Measurements from ENCODE around the gene CTXND1.

Gene CTXND1

GRCh38 chr15:80183306-80183705 lies 68.7 kb downstream of the CTXND1 start:
- no peak for DNase-seq (ENCODE audit: low read depth, low spot score)

- no peak for DNase-seq (ENCODE audit: low read depth, low spot score)
Measured at GRCh38 chr15:80182611-80183261, 69.3 kb downstream of the CTXND1 start.

- no peak for DNase-seq (ENCODE audit: low read depth, low spot score)
Measured at GRCh38 chr15:80180986-80181385, 71.0 kb downstream of the CTXND1 start.

GRCh38 chr15:80180468-80180867 lies 71.5 kb downstream of the CTXND1 start:
- DNase-seq (ENCODE audit: low read depth, low spot score), result no peak

- no peak for DNase-seq (ENCODE audit: low read depth, low spot score)
Measured at GRCh38 chr15:80179935-80180334, 72.1 kb downstream of the CTXND1 start.

- no peak for DNase-seq (ENCODE audit: low read depth, low spot score)
Measured at GRCh38 chr15:80179025-80179759, 72.8 kb downstream of the CTXND1 start.

- no peak for DNase-seq (ENCODE audit: low read depth, low spot score)
Measured at GRCh38 chr15:80177156-80177555, 74.9 kb downstream of the CTXND1 start.

GRCh38 chr15:80176443-80176842 lies 75.6 kb downstream of the CTXND1 start:
- DNase-seq (ENCODE audit: low read depth, low spot score), result no peak

- DNase-seq (ENCODE audit: low read depth, low spot score), result no peak
Measured at GRCh38 chr15:80175436-80175835, 76.6 kb downstream of the CTXND1 start.

- DNase-seq (ENCODE audit: low read depth, low spot score), result no peak
Measured at GRCh38 chr15:80174017-80174746, 77.8 kb downstream of the CTXND1 start.

- DNase-seq (ENCODE audit: low read depth, low spot score), result peak; percentile 45
Measured at GRCh38 chr15:80173022-80173759, 78.8 kb downstream of the CTXND1 start.

GRCh38 chr15:80172401-80172800 lies 79.6 kb downstream of the CTXND1 start:
- no peak for DNase-seq (ENCODE audit: low read depth, low spot score)

- no peak for DNase-seq (ENCODE audit: low read depth, low spot score)
Measured at GRCh38 chr15:80171787-80172186, 80.2 kb downstream of the CTXND1 start.

GRCh38 chr15:80170596-80170995 lies 81.4 kb downstream of the CTXND1 start:
- DNase-seq (ENCODE audit: low read depth, low spot score), result no peak

- DNase-seq (ENCODE audit: low read depth, low spot score), result no peak
Measured at GRCh38 chr15:80169768-80170357, 82.2 kb downstream of the CTXND1 start.

- no peak for DNase-seq (ENCODE audit: low read depth, low spot score)
Measured at GRCh38 chr15:80168421-80168820, 83.6 kb downstream of the CTXND1 start.

GRCh38 chr15:80167936-80168335 lies 84.1 kb downstream of the CTXND1 start:
- no peak for DNase-seq (ENCODE audit: low read depth, low spot score)

- DNase-seq (ENCODE audit: low read depth, low spot score), result no peak
Measured at GRCh38 chr15:80163897-80164296, 88.1 kb downstream of the CTXND1 start.

- DNase-seq (ENCODE audit: low read depth, low spot score), result no peak
Measured at GRCh38 chr15:80163217-80163616, 88.8 kb downstream of the CTXND1 start.

GRCh38 chr15:80162059-80162554 lies 89.9 kb downstream of the CTXND1 start:
- DNase-seq (ENCODE audit: low read depth, low spot score), result no peak

GRCh38 chr15:80161468-80162016 lies 90.5 kb downstream of the CTXND1 start:
- DNase-seq (ENCODE audit: low read depth, low spot score), result no peak

Measured in activated naive CD8-positive, alpha-beta T cell treated with anti-CD3 and anti-CD28 coated beads, Interleukin-2, amount 50 U/mL, for 16 hours (primary cell).